ENCODE results near the gene PTPRQ. TPM values are rescaled to one million over a fixed set of nuclear protein-coding genes. Genes with fewer than 3 reads are reported as not detected.

PTPRQ gene
- total RNA-seq, 6 experiments from 2014 or later = 0.12 to 0.81 (median 0.22) TPM; not detected in 1

DNA sequence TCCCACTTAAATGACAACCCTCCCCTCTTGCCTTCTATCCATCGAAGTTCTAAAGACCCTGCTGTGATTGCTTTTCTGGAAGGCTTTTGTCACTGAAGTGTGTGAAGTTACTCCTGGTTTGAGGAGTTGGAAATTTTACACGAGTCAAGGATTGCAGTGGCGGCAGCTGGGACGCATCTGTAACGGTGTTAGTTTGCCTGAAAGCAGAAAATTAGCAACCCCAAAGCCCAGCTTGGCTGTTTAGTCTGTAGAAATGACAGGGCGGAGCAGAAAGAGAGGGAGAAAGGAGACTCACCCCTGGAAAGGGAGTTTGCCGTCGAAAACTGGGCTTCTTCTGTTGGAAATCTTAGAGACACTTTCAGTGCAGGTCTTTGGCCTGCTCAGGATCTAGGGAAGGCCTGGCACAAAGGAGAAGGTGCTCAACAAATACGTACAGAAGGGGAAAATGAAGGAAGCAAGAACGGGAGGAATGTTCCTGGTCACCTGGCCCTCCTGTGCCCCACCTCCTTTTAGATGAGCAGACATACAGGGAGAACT, 271.7 kb downstream of the PTPRQ start:
- DNase-seq = no peak
- Histone ChIP-seq H3K4me3 (no peak overlapping the region), H3K36me3 (no peaks in the 10 kb centered on the region), H3K4me1 (no peaks in the 10 kb centered on the region), H3K9me3 (no peaks in the 10 kb centered on the region), H3K27me3 (no peaks in the 10 kb centered on the region), H3K27ac (no peak overlapping the region)
- intact Hi-C loops (cut with DNase I) = no loop called here
- no peak for TF ChIP-seq CTCF (IDR thresholded peaks at IDR 0.05)
- no peak for TF ChIP-seq POLR2A (IDR thresholded peaks at IDR 0.05)
- ATAC-seq = no peak
- 47% methylated on average over 10 of the region's 10 CpGs for WGBS (ENCODE audit: insufficient coverage, low coverage, low lambda C conversion rate, missing lambda C conversion rate)

DNA sequence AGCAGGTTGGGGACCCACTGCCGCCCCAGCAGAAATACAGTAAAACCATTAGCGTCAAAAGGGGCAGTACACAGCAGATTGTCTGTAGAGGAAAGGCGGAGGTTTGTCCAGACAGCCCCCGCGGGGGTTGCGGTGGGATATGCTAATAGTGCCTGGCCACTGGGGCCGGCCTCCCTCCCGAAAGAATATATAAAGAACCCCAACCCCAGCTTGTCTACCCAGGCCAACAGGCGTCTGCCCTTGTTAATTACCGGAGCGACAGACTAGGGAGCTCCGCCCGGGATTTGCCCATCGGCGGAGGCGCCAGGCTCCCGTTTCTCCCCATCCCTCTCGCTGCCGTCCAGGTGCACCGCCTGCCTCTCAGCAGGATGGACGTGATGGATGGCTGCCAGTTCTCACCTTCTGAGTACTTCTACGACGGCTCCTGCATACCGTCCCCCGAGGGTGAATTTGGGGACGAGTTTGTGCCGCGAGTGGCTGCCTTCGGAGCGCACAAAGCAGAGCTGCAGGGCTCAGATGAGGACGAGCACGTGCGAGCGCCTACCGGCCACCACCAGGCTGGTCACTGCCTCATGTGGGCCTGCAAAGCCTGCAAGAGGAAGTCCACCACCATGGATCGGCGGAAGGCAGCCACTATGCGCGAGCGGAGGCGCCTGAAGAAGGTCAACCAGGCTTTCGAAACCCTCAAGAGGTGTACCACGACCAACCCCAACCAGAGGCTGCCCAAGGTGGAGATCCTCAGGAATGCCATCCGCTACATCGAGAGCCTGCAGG, 272.8 kb downstream of the PTPRQ start, which contains the start of gene MYF5:
Gene MYF5, plus strand, starts transcription at position 217 of the 774 bp plus-strand sequence. Its CDS starts 152 bp downstream, at position 369.
- Histone ChIP-seq H3K4me3 (no peak within 1 kb of the TSS), H3K4me1 (no peaks in the 10 kb centered on the region), H3K27me3 (no peaks in the 10 kb centered on the region), H3K36me3 (no peaks in the 10 kb centered on the region), H3K9me3 (no peaks in the 10 kb centered on the region), H3K27ac (no peak within 1 kb of the TSS)
- no peak for DNase-seq
- intact Hi-C loops (cut with DNase I) = no loop called here
- TF ChIP-seq POLR2A (IDR thresholded peaks at IDR 0.05) (no peak), CTCF (IDR thresholded peaks at IDR 0.05) (no peak)
- 40% methylated on average over 27 of the region's 45 CpGs for WGBS (ENCODE audit: insufficient coverage, low coverage, low lambda C conversion rate, missing lambda C conversion rate)
- no peak for ATAC-seq

GRCh38 chr12:80717856-80718255, 273.8 kb downstream of the PTPRQ start:
- ATAC-seq = no peak
- WGBS (ENCODE audit: insufficient coverage, low coverage, low lambda C conversion rate, missing lambda C conversion rate) = 73% methylated on average over 4 of the region's 4 CpGs
- Histone ChIP-seq H3K4me1 (no peaks in the 10 kb centered on the region), H3K27ac (no peak overlapping the region), H3K9me3 (no peaks in the 10 kb centered on the region), H3K36me3 (no peaks in the 10 kb centered on the region), H3K4me3 (no peak overlapping the region), H3K27me3 (no peaks in the 10 kb centered on the region)
- DNase-seq = no peak
- TF ChIP-seq POLR2A (IDR thresholded peaks at IDR 0.05) (no peak), CTCF (IDR thresholded peaks at IDR 0.05) (no peak)
- intact Hi-C loops (cut with DNase I) = no loop called here

GRCh38 chr12:80720516-80720915, 276.5 kb downstream of the PTPRQ start:
- no peaks in the 10 kb centered on the region for H3K36me3 ChIP-seq
- no peaks in the 10 kb centered on the region for H3K9me3 ChIP-seq
- no peak for DNase-seq
- no peak for ATAC-seq
- WGBS (ENCODE audit: insufficient coverage, low coverage, low lambda C conversion rate, missing lambda C conversion rate) = 80% methylated on average over 1 of the region's 1 CpG
- TF ChIP-seq POLR2A (IDR thresholded peaks at IDR 0.05) (no peak), CTCF (IDR thresholded peaks at IDR 0.05) (no peak)
- no peaks in the 10 kb centered on the region for H3K27me3 ChIP-seq
- no peak overlapping the region for H3K27ac ChIP-seq
- H3K4me3 ChIP-seq = no peak overlapping the region
- intact Hi-C loops (cut with DNase I) = no loop called here
- H3K4me1 ChIP-seq = no peaks in the 10 kb centered on the region

Data from right lobe of liver (tissue), 6 donors.